Stimulated activated CD4-positive, alpha-beta T cell treated with anti-CD3 and anti-CD28 coated beads, Interleukin-1b, Interleukin-23, amount 100 ng/mL, for 4 hours (primary cell): ENCODE measurements around the gene NAE1.

ENCODE experiments used
- DNase-seq, 2 donors: peaks; one replicate each; pipeline ENCODE4 v3.0.0-alpha.2; 2020; ENCODE audit warnings: low read depth in 2 of 2

NAE1 gene

GRCh38 chr16:66850115-66850815 lies 19.5 kb upstream of the NAE1 start:
- no peak for DNase-seq

- no peak for DNase-seq
Observed at GRCh38 chr16:66849549-66849948, 18.8 kb upstream of the NAE1 start.

GRCh38 chr16:66849021-66849420 lies 18.2 kb upstream of the NAE1 start:
- no peak for DNase-seq

GRCh38 chr16:66848172-66848571 lies 17.4 kb upstream of the NAE1 start:
- DNase-seq, result no peak

GRCh38 chr16:66847533-66848067 lies 16.8 kb upstream of the NAE1 start:
- no peak for DNase-seq

GRCh38 chr16:66846831-66847230 lies 16.1 kb upstream of the NAE1 start:
- no peak for DNase-seq

- no peak for DNase-seq
Observed at GRCh38 chr16:66846266-66846665, 15.5 kb upstream of the NAE1 start.

- DNase-seq, result no peak
Observed at GRCh38 chr16:66845791-66846221, 15.0 kb upstream of the NAE1 start.

- no peak for DNase-seq
Observed at GRCh38 chr16:66845080-66845410, 14.3 kb upstream of the NAE1 start.

- no peak for DNase-seq
Observed at GRCh38 chr16:66844342-66845079, 13.7 kb upstream of the NAE1 start, which contains the start of gene CA7. Gene CA7, plus strand, starts transcription at chr16:66844414. Its CDS starts 74 bp downstream, at chr16:66844488.

GRCh38 chr16:66844009-66844341 lies 13.2 kb upstream of the NAE1 start:
- DNase-seq, result no peak

- DNase-seq, result no peak
Observed at GRCh38 chr16:66843191-66843590, 12.4 kb upstream of the NAE1 start.

- DNase-seq, result no peak
Observed at GRCh38 chr16:66842765-66843164, 12.0 kb upstream of the NAE1 start.

- no peak for DNase-seq
Observed at GRCh38 chr16:66841366-66841765, 10.6 kb upstream of the NAE1 start.

- DNase-seq, result no peak
Observed at GRCh38 chr16:66840883-66841282, 10.1 kb upstream of the NAE1 start.

GRCh38 chr16:66834746-66835145 lies 4.0 kb upstream of the NAE1 start:
- DNase-seq, result no peak

- DNase-seq, result no peak
Observed at GRCh38 chr16:66832661-66833305, 2.0 kb upstream of the NAE1 start.

- no peak for DNase-seq
Observed at GRCh38 chr16:66832190-66832589, 1.4 kb upstream of the NAE1 start.

GRCh38 chr16:66824006-66824405 lies 6.8 kb downstream of the NAE1 start:
- no peak for DNase-seq

GRCh38 chr16:66814734-66815133 lies 16.0 kb downstream of the NAE1 start:
- DNase-seq, result no peak

GRCh38 chr16:66811043-66811442 lies 19.7 kb downstream of the NAE1 start:
- no peak for DNase-seq

GRCh38 chr16:66810391-66810790 lies 20.4 kb downstream of the NAE1 start:
- DNase-seq, result no peak

GRCh38 chr16:66809765-66810164 lies 21.0 kb downstream of the NAE1 start:
- no peak for DNase-seq
